Hepatocyte (in vitro differentiated cells): ENCODE data around the gene CRELD2.

Source experiments
- EZH2 ChIP-seq: fragments of 200-600 bp; sonication (generic); IDR thresholded peaks from 2 replicates; pipeline ENCODE4 v1.6.1; 2016; ENCODE audit warnings: antibody characterized with exemption, mild to moderate bottlenecking, borderline replicate concordance
- TF ChIP-seq, protein P1 (sequence below): fragments of 200-600 bp; sonication (generic); IDR thresholded peaks from 2 replicates; pipeline ENCODE4 v1.5.1; 2016; ENCODE audit warnings: antibody characterized with exemption, mild to moderate bottlenecking; ENCODE audit not compliant: poor library complexity

DNA sequence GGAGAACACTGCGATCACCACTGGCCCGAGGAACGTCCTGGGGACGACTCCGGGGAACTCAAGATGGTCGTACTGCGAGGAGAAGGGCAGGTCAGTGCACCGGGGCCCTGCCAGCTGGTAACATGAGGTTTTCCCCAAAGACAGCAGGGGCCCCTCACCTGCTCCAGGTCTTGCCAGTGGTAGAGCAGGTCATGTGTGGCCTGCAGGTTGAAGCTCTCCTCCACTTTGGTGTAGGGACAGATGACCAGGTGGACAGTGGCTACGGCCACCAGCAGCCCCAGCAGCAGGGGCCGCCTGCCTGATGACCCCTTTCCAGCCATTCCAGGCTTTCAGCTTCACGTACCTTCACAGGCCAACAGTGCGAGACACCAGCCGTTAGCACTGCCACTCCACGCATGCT, 5.0 kb upstream of the CRELD2 start:
- TF ChIP-seq, protein P1, sequence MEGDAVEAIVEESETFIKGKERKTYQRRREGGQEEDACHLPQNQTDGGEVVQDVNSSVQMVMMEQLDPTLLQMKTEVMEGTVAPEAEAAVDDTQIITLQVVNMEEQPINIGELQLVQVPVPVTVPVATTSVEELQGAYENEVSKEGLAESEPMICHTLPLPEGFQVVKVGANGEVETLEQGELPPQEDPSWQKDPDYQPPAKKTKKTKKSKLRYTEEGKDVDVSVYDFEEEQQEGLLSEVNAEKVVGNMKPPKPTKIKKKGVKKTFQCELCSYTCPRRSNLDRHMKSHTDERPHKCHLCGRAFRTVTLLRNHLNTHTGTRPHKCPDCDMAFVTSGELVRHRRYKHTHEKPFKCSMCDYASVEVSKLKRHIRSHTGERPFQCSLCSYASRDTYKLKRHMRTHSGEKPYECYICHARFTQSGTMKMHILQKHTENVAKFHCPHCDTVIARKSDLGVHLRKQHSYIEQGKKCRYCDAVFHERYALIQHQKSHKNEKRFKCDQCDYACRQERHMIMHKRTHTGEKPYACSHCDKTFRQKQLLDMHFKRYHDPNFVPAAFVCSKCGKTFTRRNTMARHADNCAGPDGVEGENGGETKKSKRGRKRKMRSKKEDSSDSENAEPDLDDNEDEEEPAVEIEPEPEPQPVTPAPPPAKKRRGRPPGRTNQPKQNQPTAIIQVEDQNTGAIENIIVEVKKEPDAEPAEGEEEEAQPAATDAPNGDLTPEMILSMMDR, result no peak
- TF ChIP-seq EZH2, result no peak
